ENCODE results near the gene CRY2.

DNA sequence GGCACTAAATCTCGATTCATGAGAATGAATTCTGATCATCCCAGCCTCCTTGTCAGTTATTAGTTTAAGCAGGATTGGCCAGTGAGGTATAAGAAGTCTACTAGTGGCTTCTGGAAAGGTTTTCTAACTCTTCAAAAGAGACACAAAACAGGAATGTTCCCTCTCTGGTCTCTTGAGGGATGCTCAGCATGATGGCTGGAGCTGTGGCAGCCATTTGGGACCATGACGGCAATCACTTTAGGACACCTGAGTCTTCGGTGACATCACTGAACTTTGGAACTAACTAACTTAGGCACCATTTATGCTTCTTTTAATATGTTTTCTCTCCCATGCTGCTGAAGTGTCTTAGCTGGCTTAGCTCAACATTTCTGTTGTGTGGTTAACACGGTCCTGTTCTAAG, 20.2 kb upstream of the CRY2 start:
- TF ChIP-seq, protein P1, sequence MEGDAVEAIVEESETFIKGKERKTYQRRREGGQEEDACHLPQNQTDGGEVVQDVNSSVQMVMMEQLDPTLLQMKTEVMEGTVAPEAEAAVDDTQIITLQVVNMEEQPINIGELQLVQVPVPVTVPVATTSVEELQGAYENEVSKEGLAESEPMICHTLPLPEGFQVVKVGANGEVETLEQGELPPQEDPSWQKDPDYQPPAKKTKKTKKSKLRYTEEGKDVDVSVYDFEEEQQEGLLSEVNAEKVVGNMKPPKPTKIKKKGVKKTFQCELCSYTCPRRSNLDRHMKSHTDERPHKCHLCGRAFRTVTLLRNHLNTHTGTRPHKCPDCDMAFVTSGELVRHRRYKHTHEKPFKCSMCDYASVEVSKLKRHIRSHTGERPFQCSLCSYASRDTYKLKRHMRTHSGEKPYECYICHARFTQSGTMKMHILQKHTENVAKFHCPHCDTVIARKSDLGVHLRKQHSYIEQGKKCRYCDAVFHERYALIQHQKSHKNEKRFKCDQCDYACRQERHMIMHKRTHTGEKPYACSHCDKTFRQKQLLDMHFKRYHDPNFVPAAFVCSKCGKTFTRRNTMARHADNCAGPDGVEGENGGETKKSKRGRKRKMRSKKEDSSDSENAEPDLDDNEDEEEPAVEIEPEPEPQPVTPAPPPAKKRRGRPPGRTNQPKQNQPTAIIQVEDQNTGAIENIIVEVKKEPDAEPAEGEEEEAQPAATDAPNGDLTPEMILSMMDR (IDR thresholded peaks at IDR 0.05 in 4 of 5, conservative IDR thresholded peaks at IDR 0.05 in 1 of 5): no peak
- TF ChIP-seq POLR2A (IDR thresholded peaks at IDR 0.05): no peak

Measured in gastrocnemius medialis (tissue), 4 donors.